GM12875 (cell line): ENCODE results near the gene TGM1.

Experiments used
- H3K4me3 ChIP-seq: one replicate; pipeline ENCODE4 v1.5.1; 2011; ENCODE audit warnings: low read depth, low read length, control low read depth
- TF ChIP-seq, protein P1 (sequence below): IDR thresholded peaks from 2 replicates; pipeline ENCODE4 v1.5.1; 2011; ENCODE audit warnings: low read depth, mild to moderate bottlenecking, control low read depth, inconsistent platforms, low read length, moderate library complexity, borderline replicate concordance; ENCODE audit not compliant: insufficient read depth

The TGM1 gene

GRCh38 chr14:24261969-24262327 lies 1.0 kb downstream of the TGM1 start:
- no peak overlapping the region for H3K4me3 ChIP-seq
- TF ChIP-seq, protein P1, sequence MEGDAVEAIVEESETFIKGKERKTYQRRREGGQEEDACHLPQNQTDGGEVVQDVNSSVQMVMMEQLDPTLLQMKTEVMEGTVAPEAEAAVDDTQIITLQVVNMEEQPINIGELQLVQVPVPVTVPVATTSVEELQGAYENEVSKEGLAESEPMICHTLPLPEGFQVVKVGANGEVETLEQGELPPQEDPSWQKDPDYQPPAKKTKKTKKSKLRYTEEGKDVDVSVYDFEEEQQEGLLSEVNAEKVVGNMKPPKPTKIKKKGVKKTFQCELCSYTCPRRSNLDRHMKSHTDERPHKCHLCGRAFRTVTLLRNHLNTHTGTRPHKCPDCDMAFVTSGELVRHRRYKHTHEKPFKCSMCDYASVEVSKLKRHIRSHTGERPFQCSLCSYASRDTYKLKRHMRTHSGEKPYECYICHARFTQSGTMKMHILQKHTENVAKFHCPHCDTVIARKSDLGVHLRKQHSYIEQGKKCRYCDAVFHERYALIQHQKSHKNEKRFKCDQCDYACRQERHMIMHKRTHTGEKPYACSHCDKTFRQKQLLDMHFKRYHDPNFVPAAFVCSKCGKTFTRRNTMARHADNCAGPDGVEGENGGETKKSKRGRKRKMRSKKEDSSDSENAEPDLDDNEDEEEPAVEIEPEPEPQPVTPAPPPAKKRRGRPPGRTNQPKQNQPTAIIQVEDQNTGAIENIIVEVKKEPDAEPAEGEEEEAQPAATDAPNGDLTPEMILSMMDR = no peak

DNA sequence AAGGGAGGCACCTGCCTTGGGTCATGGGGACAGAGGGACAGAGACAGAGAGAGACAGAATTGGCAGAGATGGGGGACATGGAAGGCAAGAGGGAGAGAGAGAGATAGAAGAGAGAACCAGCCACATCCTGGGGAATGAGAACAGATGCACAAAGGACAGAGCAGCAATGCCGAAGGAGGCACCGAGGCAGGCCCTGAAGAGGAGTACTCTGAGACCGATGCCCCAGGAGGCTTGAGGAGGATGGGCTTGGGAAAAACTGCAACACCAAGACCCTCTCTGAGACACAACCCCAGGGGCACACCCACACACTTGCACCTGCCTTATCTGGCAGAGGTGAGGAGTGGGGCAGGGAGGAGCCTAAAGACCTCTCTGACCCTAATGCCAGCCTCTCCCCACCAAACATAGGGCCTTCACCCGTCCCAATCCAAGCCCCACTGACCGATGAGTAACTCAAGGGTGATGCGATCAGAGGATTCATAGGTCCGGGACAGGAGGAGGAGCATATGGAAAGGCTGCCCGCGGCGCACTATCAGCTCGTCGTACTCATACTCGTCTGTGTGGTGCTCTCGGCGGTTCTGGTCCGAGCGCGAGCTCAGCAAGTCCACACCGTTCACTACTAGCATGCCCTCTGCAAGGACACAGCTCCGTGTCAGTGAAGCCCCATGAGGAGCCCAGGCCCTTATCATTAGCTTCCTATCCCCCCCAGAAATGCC lies 1.6 kb downstream of the TGM1 start:
- TF ChIP-seq, protein P1 = no peak
- no peak overlapping the region for H3K4me3 ChIP-seq

DNA sequence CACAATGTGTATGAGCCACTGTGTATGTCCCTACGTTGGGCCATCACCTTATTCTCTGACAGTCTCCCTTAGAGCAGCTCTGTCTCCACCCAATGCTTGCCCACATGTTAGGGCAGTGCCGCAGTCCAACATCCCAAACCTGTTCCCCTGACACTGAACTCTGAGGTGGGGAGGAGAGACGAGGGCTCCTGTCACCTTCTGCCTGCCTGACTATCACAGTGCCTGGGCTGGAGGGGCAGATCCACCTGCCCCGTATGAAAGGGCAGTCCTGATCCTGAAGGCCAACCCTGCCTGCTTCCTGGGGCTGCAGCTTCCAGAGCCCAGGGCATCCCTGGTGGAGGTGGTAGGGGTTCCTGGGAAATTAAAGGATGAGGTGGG lies 2.2 kb downstream of the TGM1 start:
- TF ChIP-seq, protein P1 = no peak
- no peak overlapping the region for H3K4me3 ChIP-seq

- TF ChIP-seq, protein P1 = no peak
- H3K4me3 ChIP-seq = no peak overlapping the region
These were observed 2.8 kb downstream of the TGM1 start for GRCh38 chr14:24260026-24260779.

DNA sequence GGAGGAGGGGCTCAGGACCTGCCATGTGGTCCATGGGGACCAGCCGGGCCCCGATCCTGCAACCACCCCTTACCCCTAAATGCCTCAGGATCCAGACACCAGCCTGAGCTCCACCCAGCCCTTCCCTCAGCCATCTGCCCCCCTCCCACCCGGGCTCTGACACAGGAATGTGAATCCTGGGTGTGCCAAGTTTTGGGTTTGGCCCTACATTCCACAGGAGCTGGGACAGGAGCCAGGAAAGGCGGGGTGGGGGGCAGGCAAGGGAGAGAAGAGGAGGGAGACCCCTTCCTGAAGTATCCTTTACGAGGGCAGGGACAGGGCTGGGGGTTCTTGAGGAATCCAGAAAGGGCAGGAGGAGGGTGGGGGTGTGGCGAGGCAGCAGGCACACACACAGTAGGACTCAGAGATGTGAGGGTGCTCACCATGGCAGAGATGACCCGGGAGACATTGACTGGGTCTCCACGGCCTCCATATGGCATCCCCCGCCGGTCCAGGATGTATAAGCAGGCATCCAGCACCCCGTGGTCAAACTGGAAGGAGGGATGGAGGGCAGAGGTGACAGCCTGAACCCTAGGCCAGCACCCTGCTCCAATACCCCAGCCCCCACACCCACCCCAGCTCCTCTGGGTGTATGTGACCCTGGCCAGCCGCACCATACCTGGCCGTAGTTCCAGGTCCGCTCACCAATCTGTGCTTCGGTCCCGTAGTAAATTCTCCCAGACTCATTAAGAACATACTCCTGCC lies 3.5 kb downstream of the TGM1 start:
- TF ChIP-seq, protein P1 = no peak
- H3K4me3 ChIP-seq = no peak overlapping the region

GRCh38 chr14:24258548-24259265 lies 4.3 kb downstream of the TGM1 start:
- no peak overlapping the region for H3K4me3 ChIP-seq
- TF ChIP-seq, protein P1 = no peak
